T-helper 22 cell (primary cell): ENCODE measurements around the gene PYGL.
"Not testable (repeated sequence)": the region's sequence is repeated elsewhere in the genome, so short reads cannot be mapped to it uniquely, and the experiment has no call there.

Source experiments
- DNase-seq: peaks from one replicate; pipeline ENCODE4 v3.0.0-alpha.2; 2020; ENCODE audit warnings: low read depth

PYGL gene

DNA sequence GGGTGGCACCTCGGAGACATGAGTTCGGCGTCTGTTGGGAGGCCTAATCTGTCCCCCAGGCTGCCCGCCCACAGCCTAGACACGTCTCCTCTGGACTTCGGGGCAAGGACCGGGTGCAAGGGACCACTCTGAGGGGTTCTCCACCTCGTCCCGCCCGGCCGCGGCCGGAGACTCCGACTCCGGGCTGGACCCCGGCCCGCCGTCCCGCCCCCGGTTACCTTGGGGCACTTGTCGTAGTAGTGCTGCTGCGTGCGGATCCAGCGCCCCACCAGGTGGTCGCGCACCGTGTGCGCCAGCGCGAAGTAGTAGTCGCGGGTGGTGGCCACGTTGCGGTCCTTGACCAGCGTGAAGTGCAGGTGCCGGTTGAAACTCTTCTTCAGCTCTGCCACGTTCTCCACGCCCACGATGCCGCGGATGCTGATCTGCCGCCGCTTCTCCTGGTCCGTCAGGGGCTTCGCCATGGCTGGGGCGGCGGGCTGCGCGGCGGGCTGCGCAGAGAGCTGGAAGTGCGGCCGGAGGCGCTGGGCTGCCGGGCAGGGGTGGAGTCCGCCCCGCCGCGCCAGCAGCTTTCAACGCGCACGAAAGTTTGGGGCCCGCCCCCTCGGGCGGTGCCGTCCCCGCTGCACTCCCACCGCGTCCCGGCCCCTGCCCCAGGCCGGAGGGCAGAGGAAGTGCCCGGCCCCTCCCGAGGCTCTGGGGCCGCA lies at the start of gene PYGL:
TSS of gene PYGL (minus strand) at position 541 of the 704 bp plus-strand sequence. CDS start at position 461, 80 bp downstream.
- no peak for DNase-seq

- DNase-seq, result no peak
Observed at GRCh38 chr14:50985859-50986331, 41.6 kb upstream of the PYGL start.

DNA sequence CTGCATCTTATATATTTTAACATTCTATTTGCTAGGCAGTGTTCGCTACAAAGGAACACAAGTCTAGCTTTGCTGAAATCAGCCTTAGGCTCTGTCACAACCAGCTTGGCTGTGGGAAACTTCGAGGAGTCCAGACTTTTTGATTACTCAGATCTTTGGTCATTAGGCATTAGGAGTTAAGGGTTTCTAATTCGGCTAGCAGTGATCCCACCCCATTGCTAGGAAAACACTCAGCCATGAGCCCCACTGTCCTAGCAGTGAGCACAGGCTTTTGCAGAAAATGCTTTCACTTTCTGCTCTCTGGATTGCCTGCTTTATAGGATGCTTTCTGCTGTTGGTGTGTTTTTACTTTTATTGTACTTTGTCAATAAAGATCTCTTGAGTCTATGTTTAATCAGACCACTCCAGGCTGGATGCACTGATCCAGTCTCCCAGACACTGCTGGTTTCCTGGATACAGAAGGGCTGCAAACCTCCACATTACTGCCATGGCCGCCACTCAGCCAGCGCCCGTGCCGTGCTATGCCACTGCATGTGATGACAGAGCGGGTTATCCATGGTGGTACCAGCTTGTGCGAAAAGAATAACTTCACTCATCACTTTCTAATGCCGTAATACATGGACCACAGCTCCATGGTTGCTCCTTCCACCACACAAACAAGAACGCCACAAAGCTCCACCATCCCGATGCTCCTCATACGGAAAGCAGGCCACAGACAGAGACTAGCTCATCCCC lies 41.0 kb upstream of the PYGL start:
- DNase-seq, result no peak

GRCh38 chr14:50984036-50984710 lies 39.9 kb upstream of the PYGL start:
- DNase-seq, result no peak

DNA sequence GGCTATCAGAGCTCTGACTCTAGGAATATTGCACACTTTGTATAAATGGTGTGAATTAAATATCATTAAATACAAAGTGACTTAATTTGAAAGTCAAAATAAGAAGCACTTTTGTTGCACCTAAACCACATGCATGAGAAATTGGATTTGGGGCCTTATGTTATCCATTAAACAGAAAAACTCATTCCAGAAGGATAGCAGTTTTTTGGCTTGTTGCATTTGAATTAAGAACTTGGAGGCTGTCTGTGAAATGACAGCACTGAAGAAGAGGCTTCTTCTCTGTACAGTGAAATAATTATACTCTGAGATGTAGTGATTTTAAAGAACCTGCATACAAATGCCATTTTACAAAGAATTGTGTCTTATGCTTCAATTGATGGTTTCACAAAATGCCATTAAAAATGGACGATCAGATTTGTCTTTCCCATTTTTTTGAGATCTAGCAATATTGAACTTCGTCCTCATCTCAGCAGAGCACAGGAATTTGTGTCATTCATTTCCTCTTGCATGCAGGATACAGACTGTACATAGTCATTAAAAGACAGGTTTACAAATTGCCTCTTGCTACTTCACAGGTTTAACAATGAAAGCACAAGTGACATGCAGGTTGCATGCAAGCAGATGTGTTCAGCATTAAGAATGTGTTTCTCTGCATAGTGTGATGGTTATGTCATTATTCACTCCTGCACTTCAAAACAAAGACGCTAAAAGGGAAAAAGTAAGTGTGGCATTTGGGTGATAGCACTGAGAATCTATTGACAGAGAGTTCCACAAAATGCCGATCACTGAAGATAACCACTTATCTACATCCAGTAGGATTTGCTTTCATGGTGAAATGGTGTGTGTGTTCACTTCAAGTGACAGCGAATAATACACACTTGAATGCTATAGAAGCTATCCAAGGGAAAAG lies 35.9 kb upstream of the PYGL start:
- no peak for DNase-seq

DNA sequence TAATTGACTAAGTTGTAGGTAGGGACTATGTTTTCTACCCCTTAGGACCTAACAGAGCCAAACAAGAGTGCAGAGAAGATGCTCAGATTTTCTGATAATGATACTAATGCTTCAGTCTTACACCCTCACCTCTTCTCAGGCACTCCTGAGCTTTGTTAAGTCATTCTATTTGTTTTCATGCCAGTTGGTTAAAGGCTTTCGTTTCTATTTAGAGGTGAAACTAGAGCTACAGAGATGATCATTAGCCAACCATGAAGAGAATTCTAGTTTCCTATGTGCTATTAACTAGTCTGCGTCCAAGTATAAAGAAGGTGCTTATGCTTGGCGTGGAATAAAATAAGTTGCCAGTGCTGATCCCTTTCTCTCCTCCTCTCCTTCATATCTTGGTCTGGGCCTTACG lies 34.6 kb upstream of the PYGL start:
- DNase-seq, result no peak

DNA sequence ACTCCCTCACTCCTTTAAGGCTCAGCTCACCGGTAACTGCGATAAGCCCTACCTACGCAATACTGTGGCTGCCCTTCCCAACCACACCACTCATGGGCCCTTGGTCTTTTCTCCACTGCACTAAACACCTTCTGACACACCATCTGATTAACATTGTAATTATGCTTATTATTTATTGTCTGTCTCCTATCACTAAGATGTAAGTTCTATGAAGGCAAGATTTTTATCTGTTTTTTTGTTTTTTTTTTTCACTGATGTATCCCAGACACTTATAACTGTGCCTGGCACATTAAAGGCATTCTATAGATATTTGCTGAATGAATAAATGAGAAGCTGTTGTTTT lies 34.2 kb upstream of the PYGL start:
- DNase-seq, result no peak

GRCh38 chr14:50977863-50978528 lies 33.7 kb upstream of the PYGL start:
- DNase-seq, result no peak

- DNase-seq, result no peak
Observed at GRCh38 chr14:50974118-50974517, 29.8 kb upstream of the PYGL start.

GRCh38 chr14:50972734-50973133 lies 28.5 kb upstream of the PYGL start:
- no peak for DNase-seq

GRCh38 chr14:50970886-50971781 lies 26.9 kb upstream of the PYGL start:
- DNase-seq, result no peak

DNA sequence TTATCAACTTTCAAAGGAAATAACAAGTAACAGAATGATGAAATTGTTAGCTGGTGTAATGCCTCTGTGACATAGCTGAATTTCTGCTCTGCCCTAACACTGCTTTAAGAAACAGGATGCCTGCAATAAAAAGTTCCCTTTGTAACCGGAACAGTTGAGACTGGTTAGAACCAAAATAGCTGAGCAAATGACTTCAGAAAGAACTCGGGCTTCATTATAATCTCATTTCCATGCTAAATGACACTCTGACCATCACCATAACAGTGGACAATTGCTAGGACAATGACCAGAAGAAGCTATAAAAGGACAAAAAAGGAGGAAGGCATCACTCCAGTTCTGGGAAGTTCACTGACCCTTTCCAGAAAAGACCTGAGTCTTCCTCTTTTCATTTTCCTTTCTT lies 23.5 kb upstream of the PYGL start:
- no peak for DNase-seq

DNA sequence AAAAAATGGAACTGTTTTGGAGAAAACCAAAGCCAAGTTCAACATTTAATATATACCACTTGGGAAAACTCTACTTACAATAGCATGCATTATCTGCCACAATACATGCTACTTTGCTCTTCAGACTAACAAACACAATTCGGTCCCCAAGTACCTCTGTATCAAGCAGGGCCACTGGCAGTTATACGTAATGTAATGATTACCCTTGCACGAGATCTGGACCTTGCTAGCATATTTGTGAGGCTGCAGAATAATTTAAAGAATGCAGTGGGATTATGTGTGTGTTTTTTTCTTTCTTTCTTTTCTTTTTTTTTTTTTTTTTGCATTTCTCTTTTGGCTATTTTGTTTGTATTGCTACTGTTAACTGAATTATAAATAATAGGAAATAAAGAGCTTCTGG lies 22.8 kb upstream of the PYGL start:
- DNase-seq, result no peak

GRCh38 chr14:50964683-50965390 lies 20.6 kb upstream of the PYGL start:
- DNase-seq, result no peak

DNA sequence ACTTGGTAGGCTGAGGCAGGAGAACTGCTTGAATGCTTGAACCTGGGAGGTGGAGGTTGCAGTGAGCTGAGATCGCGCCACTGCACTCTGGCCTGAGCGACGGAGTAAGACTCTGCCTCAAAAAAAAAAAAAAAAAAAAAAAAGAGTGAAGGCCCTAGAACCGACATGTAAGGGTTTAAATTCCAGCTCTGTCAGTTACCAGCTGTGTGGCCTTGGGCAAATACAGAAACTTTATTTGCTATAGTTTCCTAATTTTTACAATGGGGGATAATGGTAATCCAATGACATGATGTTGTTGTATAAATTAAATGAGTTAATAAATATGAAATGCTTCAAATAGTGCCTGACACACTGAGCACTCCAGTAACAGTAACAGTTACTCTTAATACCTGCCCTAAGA lies 19.6 kb upstream of the PYGL start:
- no peak for DNase-seq

DNA sequence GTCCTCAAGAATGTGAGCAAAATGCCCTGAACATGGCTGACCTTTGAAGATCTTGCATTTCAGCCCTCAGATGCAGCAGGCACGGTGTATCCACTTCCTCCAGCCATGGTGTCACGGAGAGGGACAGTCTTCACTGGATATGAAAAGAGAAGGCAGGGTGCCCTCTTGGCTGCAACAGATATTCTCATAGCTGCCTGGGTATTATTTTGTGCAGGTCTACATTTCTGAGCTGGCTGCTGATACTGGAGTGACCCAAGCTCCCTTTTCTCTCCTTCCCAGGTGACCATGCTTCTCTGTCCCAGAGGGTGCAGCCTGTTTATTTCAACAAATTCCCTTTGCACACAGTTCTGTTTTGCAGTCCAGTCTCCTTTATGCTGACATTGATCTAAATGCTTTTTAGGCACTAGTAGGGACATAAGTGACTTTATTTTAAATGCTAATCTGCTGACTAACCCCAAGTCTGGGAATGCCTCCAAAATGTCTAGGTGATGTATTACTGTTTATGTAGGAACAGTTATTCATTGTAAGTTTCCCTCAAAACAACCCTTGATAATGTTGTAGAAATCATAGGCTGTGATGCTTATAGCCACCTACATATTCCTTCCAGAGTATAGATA lies 17.4 kb upstream of the PYGL start:
- DNase-seq, result no peak

GRCh38 chr14:50957296-50957695 lies 13.0 kb upstream of the PYGL start:
- no peak for DNase-seq

DNA sequence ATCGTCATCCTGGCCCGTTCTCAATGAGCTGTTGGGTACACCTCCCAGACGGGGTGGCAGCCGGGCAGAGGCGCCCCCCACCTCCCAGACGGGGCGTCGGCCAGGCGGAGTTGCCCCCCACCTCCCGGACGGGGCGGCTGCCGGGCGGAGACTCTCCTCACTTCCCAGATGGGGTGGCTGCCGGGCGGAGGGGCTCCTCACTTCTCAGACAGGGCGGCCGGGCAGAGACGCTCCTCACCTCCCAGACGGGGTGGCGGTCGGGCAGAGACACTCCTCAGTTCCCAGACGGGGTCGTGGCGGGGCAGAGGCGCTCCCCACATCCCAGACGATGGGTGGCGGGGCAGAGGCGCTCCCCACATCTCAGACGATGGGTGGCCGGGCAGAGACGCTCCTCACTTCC lies 12.1 kb upstream of the PYGL start:
- DNase-seq, result not testable (repeated sequence)

- DNase-seq, result no peak
Observed at GRCh38 chr14:50955373-50956043, 11.2 kb upstream of the PYGL start.
